Body of pancreas (tissue), 4 donors: ENCODE measurements around the gene CASP7.

Experiments used
- POLR2A ChIP-seq, 3 donors: fragments of 450-650 bp; IDR thresholded peaks; one replicate each; pipeline ENCODE4 v1.6.1; 2016; ENCODE audit warnings: antibody characterized with exemption in 3 of 3, mild to moderate bottlenecking in 2 of 3
- TF ChIP-seq, protein P1 (sequence below), 7 experiments: fragments of 450-650 bp in 4 of 7; fragments of 200-600 bp in 3 of 7; sonication (generic) in 3 of 7; IDR thresholded peaks; one replicate each; pipeline ENCODE4 v1.5.1; 2016 to 2019; ENCODE audit warnings: antibody characterized with exemption in 7 of 7

DNA sequence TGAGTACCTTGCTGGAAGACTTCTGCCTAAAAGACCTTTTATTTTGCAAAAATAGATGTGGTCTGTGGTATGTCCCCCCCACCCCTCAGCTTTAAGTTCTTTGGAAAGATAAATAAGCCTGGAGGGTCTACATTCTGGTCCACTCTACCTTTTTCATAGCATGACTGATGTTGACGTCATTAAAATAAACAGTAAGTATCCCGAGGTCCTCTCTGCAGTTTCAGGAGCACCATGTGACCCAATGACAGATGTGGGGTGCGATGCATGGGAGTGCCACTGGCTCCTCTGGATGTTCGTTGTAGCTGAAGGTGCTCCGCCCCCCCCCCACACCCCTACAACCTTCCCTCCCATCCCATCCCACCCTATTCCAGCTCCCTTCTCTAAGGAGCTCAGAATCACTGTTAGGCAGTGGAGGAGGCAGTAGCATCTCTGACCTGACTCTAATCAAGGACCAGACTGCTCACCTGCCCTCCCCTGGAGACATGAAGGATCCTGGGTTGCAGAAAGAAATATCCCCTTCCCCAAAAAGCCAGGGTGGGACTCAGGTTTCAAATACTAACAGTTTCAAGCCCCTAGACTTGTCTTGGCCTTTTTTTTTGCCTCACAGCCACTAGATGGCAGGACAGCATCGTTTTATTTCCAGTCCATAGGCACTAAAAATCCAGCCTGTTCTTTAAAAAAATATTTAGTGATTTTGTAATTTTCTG, 25.1 kb downstream of the CASP7 start:
- TF ChIP-seq POLR2A (IDR thresholded peaks at IDR 0.05): no peak
- TF ChIP-seq, protein P1, sequence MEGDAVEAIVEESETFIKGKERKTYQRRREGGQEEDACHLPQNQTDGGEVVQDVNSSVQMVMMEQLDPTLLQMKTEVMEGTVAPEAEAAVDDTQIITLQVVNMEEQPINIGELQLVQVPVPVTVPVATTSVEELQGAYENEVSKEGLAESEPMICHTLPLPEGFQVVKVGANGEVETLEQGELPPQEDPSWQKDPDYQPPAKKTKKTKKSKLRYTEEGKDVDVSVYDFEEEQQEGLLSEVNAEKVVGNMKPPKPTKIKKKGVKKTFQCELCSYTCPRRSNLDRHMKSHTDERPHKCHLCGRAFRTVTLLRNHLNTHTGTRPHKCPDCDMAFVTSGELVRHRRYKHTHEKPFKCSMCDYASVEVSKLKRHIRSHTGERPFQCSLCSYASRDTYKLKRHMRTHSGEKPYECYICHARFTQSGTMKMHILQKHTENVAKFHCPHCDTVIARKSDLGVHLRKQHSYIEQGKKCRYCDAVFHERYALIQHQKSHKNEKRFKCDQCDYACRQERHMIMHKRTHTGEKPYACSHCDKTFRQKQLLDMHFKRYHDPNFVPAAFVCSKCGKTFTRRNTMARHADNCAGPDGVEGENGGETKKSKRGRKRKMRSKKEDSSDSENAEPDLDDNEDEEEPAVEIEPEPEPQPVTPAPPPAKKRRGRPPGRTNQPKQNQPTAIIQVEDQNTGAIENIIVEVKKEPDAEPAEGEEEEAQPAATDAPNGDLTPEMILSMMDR (IDR thresholded peaks at IDR 0.05): peak; percentile 31 to 69 (median 64)
